Daoy (cell line): ENCODE results near the gene ZFP37. TPM values are rescaled to one million over a fixed set of nuclear protein-coding genes. Genes with fewer than 3 reads are reported as not detected.
"Not testable (repeated sequence)": the region's sequence is repeated elsewhere in the genome, so short reads cannot be mapped to it uniquely, and the experiment has no call there.

Experiments
- DNase-seq: peaks from one replicate; pipeline ENCODE4 v3.0.0-alpha.2; 2015; ENCODE audit warnings: low read depth
- total RNA-seq: library from RNA; depleted of rRNA; stranded (reverse); fragments of >200 nt; shearing (Covaris generic); gene quantifications from 2 replicates; pipeline ENCODE4 v1.2.3, GENCODE V29; 2014; rRNA removed

The ZFP37 gene
- 3.7 and 7.9 TPM in 2 replicates for total RNA-seq

GRCh38 chr9:113056191-113057106, at the start of gene ZFP37:
ZFP37 (minus strand) TSS chr9:113056724; CDS start chr9:113056688, 36 bp downstream.
- DNase-seq, result peak; percentile 98

GRCh38 chr9:113105345-113105744, 48.8 kb upstream of the ZFP37 start:
- not testable (repeated sequence) for DNase-seq

- DNase-seq, result no peak
These were observed 39.0 kb upstream of the ZFP37 start for GRCh38 chr9:113095561-113095960.

GRCh38 chr9:113089924-113090323, 33.4 kb upstream of the ZFP37 start:
- not testable (repeated sequence) for DNase-seq

GRCh38 chr9:113089143-113089505, 32.6 kb upstream of the ZFP37 start:
- DNase-seq, result not testable (repeated sequence)

GRCh38 chr9:113088456-113089142, 32.1 kb upstream of the ZFP37 start:
- not testable (repeated sequence) for DNase-seq

GRCh38 chr9:113062932-113063310, 6.4 kb upstream of the ZFP37 start:
- not testable (repeated sequence) for DNase-seq

- not testable (repeated sequence) for DNase-seq
These were observed 5.9 kb upstream of the ZFP37 start for GRCh38 chr9:113062256-113062931.

GRCh38 chr9:113061072-113061850, 4.7 kb upstream of the ZFP37 start:
- not testable (repeated sequence) for DNase-seq

GRCh38 chr9:113059581-113060284, 3.2 kb upstream of the ZFP37 start:
- DNase-seq, result peak; percentile 29

- DNase-seq, result no peak
These were observed 669 bp upstream of the ZFP37 start for GRCh38 chr9:113057193-113057592.

GRCh38 chr9:113042884-113043657, 13.5 kb downstream of the ZFP37 start:
- no peak for DNase-seq

- DNase-seq, result no peak
These were observed 30.3 kb downstream of the ZFP37 start for GRCh38 chr9:113026200-113026599.

- no peak for DNase-seq
These were observed 38.3 kb downstream of the ZFP37 start for GRCh38 chr9:113018247-113018646.

- peak; percentile 9 for DNase-seq
These were observed 44.0 kb downstream of the ZFP37 start for GRCh38 chr9:113012492-113012891.

- peak; percentile 79 for DNase-seq
These were observed 44.6 kb downstream of the ZFP37 start, which contains the start of gene ZNF883 for GRCh38 chr9:113011911-113012381. ZNF883 (minus strand) TSS chr9:113012192.

- no peak for DNase-seq
These were observed 50.7 kb downstream of the ZFP37 start for GRCh38 chr9:113005777-113006176.

GRCh38 chr9:112997236-112997941, 59.1 kb downstream of the ZFP37 start:
- no peak for DNase-seq
